ENCODE results near the gene SLC30A1.

The SLC30A1 gene

GRCh38 chr1:211609120-211610024, 30.4 kb upstream of the SLC30A1 start:
- Histone ChIP-seq H3K36me3 (no peaks in the 10 kb centered on the region), H3K4me1 (peaks cover 27% of the 10 kb centered on the region), H3K27me3 (no peaks in the 10 kb centered on the region), H3K9me3 (no peaks in the 10 kb centered on the region), H3K4me3 (ENCODE audit: low read depth, low read length) (no peak overlapping the region)
- no peak for DNase-seq
- TF ChIP-seq, protein P1, sequence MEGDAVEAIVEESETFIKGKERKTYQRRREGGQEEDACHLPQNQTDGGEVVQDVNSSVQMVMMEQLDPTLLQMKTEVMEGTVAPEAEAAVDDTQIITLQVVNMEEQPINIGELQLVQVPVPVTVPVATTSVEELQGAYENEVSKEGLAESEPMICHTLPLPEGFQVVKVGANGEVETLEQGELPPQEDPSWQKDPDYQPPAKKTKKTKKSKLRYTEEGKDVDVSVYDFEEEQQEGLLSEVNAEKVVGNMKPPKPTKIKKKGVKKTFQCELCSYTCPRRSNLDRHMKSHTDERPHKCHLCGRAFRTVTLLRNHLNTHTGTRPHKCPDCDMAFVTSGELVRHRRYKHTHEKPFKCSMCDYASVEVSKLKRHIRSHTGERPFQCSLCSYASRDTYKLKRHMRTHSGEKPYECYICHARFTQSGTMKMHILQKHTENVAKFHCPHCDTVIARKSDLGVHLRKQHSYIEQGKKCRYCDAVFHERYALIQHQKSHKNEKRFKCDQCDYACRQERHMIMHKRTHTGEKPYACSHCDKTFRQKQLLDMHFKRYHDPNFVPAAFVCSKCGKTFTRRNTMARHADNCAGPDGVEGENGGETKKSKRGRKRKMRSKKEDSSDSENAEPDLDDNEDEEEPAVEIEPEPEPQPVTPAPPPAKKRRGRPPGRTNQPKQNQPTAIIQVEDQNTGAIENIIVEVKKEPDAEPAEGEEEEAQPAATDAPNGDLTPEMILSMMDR (IDR thresholded peaks at IDR 0.05; ENCODE audit: low read depth, low read length), result no peak

DNA sequence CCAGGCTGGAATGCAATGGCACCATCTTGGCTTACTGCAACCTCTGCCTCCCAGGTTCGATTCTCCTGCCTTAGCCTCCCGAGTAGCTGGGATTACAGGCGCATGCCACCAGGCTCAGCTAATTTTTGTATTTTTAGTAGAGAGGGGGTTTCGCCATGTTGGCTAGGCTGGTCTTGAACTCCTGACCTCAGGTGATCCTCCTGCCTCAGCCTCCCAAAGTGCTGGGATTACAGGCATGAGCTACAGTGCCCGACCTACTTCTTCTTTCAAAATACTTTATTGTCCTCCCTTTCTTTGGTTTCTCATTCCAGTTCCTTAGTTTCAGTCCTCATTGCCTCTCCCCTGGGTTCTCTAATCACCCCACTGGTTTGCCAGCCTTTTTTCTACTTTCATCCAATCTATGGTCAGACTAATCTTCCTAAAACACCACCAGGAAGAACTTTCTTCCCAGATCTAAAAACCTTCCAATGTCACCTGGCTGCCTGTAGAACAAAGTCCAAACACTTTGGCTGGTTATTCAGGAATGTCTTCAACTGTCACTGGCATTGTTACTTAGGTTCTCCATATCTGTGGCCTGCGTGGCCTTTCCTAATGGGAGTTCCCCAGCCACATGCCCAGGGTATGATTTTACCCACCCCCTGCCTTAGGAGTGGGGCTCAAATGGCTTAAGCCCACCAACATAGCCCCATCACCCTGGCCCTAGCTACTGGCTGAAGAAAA, 29.0 kb upstream of the SLC30A1 start:
- Histone ChIP-seq H3K36me3 (no peaks in the 10 kb centered on the region; the same call in 1 of the 2 replicates), H3K4me1 (peaks cover 28% of the 10 kb centered on the region), H3K4me3 (ENCODE audit: low read depth, low read length) (no peak overlapping the region), H3K27me3 (no peaks in the 10 kb centered on the region), H3K9me3 (no peaks in the 10 kb centered on the region)
- DNase-seq, result no peak
- TF ChIP-seq, protein P1 (IDR thresholded peaks at IDR 0.05; ENCODE audit: low read depth, low read length), result no peak

DNA sequence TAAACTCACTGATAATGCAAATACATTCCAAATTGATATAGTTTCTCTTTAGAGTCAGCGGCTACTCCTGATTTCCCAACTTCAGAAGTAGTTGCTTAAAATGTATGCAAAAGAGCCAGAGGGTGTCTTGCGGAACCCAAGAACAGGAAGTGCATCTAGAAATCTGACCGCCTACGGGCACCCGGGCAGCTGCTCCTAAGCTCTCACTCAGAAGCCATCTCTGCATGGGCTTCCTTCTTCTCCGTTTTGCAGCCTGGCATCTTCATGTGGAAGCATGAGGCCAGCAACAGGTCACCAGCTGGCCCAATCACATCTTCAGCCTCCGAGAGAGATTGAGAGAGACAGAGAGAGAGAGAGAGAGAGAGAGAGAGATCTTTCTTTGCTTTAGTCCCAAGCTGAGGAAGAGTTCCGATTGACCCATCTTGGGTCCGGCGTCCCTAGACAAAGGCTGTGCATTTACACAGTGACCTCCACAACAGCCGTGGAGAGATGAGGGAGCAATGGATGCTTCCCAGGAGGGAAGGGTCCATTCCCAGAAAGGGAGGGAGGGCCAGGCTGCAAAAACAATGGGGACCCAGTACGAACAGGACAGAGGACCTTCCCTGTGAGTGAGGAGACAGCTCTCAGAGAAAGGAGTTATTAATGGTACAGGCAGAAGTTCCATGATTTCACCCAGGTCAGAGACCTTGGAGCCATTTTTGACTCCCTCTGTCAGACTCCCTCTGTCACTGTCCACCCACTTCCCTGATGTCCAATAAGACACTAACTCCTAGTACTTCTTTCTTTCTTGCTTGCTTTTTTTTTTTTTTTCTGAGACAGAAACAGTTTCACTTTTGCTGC, 28.2 kb upstream of the SLC30A1 start:
- Histone ChIP-seq H3K27me3 (no peaks in the 10 kb centered on the region; the same call in 1 of the 2 replicates), H3K4me3 (ENCODE audit: low read depth, low read length) (no peak overlapping the region), H3K36me3 (no peaks in the 10 kb centered on the region; the same call in 1 of the 2 replicates), H3K4me1 (peaks cover 34% of the 10 kb centered on the region), H3K9me3 (no peaks in the 10 kb centered on the region)
- no peak for DNase-seq
- TF ChIP-seq, protein P1 (IDR thresholded peaks at IDR 0.05; ENCODE audit: low read depth, low read length), result no peak

DNA sequence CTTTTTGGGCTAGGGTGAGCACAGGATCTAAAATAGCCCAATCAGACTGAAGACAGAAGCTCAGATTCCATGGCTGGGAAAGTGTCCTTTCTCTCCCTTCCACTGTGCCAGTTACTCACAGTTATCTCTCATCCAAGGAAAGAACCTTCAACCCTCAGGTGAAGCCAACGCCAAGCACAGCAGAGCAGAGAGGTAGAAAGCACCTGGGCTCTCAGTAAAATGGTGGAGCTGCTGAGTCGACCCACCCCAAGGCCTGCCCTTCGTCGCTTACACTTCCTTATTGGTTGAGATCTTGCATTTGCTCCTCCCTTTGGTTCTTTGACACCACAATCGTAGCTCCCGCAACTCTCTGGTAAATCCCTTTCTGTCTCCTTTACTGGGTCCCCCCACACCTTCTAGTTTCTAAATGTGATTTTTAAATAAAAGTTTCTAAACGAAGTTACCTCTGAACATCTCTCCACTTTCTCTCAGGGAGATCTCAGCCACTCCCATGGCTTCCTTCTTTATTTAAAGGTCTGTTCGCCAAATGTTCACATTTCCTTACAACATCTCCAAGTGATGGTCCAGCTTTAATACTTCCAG, 27.5 kb upstream of the SLC30A1 start:
- H3K4me3 ChIP-seq (ENCODE audit: low read depth, low read length), result no peak overlapping the region
- DNase-seq, result no peak

More for the DNA sequence above, 27.5 kb upstream of the SLC30A1 start:
- no peaks in the 10 kb centered on the region; the same call in 1 of the 2 replicates for H3K36me3 ChIP-seq
- TF ChIP-seq, protein P1 (IDR thresholded peaks at IDR 0.05; ENCODE audit: low read depth, low read length), result no peak
- H3K27me3 ChIP-seq, result no peaks in the 10 kb centered on the region; the same call in 1 of the 2 replicates
- H3K4me1 ChIP-seq, result peaks cover 32% of the 10 kb centered on the region
- no peaks in the 10 kb centered on the region for H3K9me3 ChIP-seq

Data from BE2C (cell line).